ENCODE results near the gene ALG14.
"Not testable (repeated sequence)": the region's sequence is repeated elsewhere in the genome, so short reads cannot be mapped to it uniquely, and the experiment has no call there.

DNA sequence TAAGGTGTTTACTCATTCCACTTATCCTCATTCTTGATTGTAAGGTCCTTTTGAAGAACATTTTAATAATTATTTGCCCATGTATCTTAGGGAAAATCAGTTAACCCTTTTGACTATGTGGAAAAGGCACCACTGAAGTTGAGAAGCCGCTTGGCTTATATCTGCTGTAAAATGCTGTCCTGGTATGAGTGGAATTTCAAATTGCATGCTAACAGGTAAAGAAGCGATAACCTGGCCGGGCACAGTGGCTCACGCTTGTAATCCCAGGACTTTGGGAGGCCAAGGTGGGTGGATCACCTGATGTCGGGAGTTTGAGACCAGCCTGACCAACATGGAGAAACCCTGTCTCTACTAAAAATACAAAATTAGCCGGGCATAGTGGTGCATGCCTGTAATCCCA, 53.3 kb downstream of the ALG14 start:
- TF ChIP-seq CTCF (IDR thresholded peaks at IDR 0.05; ENCODE audit: low read length); EZH2 (IDR thresholded peaks at IDR 0.05; ENCODE audit: borderline replicate concordance, low read length): not testable (repeated sequence)

All from OCI-LY1 (cell line).